ENCODE results near the gene PFAS.
"Not testable (repeated sequence)": the region's sequence is repeated elsewhere in the genome, so short reads cannot be mapped to it uniquely, and the experiment has no call there.

PFAS gene

GRCh38 chr17:8234361-8235270, 14.5 kb upstream of the PFAS start:
- H3K4me3 ChIP-seq (ENCODE audit: low read length) = no peak overlapping the region
- DNase-seq (ENCODE audit: low read depth) = no peak
- H3K27me3 ChIP-seq (replicated peaks; ENCODE audit: control insufficient read depth, insufficient read depth, low read length) = no peaks in the 10 kb centered on the region
- no peaks in the 10 kb centered on the region for H3K9me3 ChIP-seq (ENCODE audit: control insufficient read depth, low read length)
- no peaks in the 10 kb centered on the region for H3K4me1 ChIP-seq (ENCODE audit: control insufficient read depth, insufficient read depth, low read length)
- H3K9ac ChIP-seq (ENCODE audit: low read length) = no peak overlapping the region
- peaks cover 68% of the 10 kb centered on the region for H3K36me3 ChIP-seq (ENCODE audit: control insufficient read depth, insufficient read depth, low read length, severe bottlenecking)

- no peak for DNase-seq (ENCODE audit: low read depth)
- H3K9me3 ChIP-seq (ENCODE audit: control insufficient read depth, low read length) = no peaks in the 10 kb centered on the region
- H3K27me3 ChIP-seq (replicated peaks; ENCODE audit: control insufficient read depth, insufficient read depth, low read length) = no peaks in the 10 kb centered on the region
- no peaks in the 10 kb centered on the region for H3K4me1 ChIP-seq (ENCODE audit: control insufficient read depth, insufficient read depth, low read length)
- no peak overlapping the region for H3K4me3 ChIP-seq (ENCODE audit: low read length)
- H3K36me3 ChIP-seq (ENCODE audit: control insufficient read depth, insufficient read depth, low read length, severe bottlenecking) = peaks cover 58% of the 10 kb centered on the region
- no peak overlapping the region for H3K9ac ChIP-seq (ENCODE audit: low read length)
These were observed 13.4 kb upstream of the PFAS start for GRCh38 chr17:8235676-8236075.

GRCh38 chr17:8237175-8237574, 11.9 kb upstream of the PFAS start:
- no peak overlapping the region for H3K4me3 ChIP-seq (ENCODE audit: low read length)
- H3K27me3 ChIP-seq (replicated peaks; ENCODE audit: control insufficient read depth, insufficient read depth, low read length) = no peaks in the 10 kb centered on the region
- peaks cover 46% of the 10 kb centered on the region for H3K36me3 ChIP-seq (ENCODE audit: control insufficient read depth, insufficient read depth, low read length, severe bottlenecking)
- H3K9ac ChIP-seq (ENCODE audit: low read length) = no peak overlapping the region
- H3K9me3 ChIP-seq (ENCODE audit: control insufficient read depth, low read length) = no peaks in the 10 kb centered on the region
- no peaks in the 10 kb centered on the region for H3K4me1 ChIP-seq (ENCODE audit: control insufficient read depth, insufficient read depth, low read length)
- DNase-seq (ENCODE audit: low read depth) = no peak

- no peak overlapping the region for H3K4me3 ChIP-seq (ENCODE audit: low read length)
- no peaks in the 10 kb centered on the region for H3K4me1 ChIP-seq (ENCODE audit: control insufficient read depth, insufficient read depth, low read length)
- no peaks in the 10 kb centered on the region for H3K9me3 ChIP-seq (ENCODE audit: control insufficient read depth, low read length)
- H3K9ac ChIP-seq (ENCODE audit: low read length) = no peak overlapping the region
- H3K27me3 ChIP-seq (replicated peaks; ENCODE audit: control insufficient read depth, insufficient read depth, low read length) = no peaks in the 10 kb centered on the region
- H3K36me3 ChIP-seq (ENCODE audit: control insufficient read depth, insufficient read depth, low read length, severe bottlenecking) = peaks cover 41% of the 10 kb centered on the region
- DNase-seq (ENCODE audit: low read depth) = no peak
These were observed 11.2 kb upstream of the PFAS start for GRCh38 chr17:8237886-8238285.

- H3K4me3 ChIP-seq (ENCODE audit: low read length) = no peak overlapping the region
- H3K27me3 ChIP-seq (replicated peaks; ENCODE audit: control insufficient read depth, insufficient read depth, low read length) = no peaks in the 10 kb centered on the region
- DNase-seq (ENCODE audit: low read depth) = no peak
- no peaks in the 10 kb centered on the region for H3K4me1 ChIP-seq (ENCODE audit: control insufficient read depth, insufficient read depth, low read length)
- no peaks in the 10 kb centered on the region for H3K9me3 ChIP-seq (ENCODE audit: control insufficient read depth, low read length)
- no peak overlapping the region for H3K9ac ChIP-seq (ENCODE audit: low read length)
- no peaks in the 10 kb centered on the region for H3K36me3 ChIP-seq (ENCODE audit: control insufficient read depth, insufficient read depth, low read length, severe bottlenecking)
These were observed 5.3 kb upstream of the PFAS start for GRCh38 chr17:8243827-8244226.

GRCh38 chr17:8244768-8245167, 4.3 kb upstream of the PFAS start:
- no peaks in the 10 kb centered on the region for H3K27me3 ChIP-seq (replicated peaks; ENCODE audit: control insufficient read depth, insufficient read depth, low read length)
- H3K36me3 ChIP-seq (ENCODE audit: control insufficient read depth, insufficient read depth, low read length, severe bottlenecking) = no peaks in the 10 kb centered on the region
- H3K9ac ChIP-seq (ENCODE audit: low read length) = no peak overlapping the region
- peaks cover 4% of the 10 kb centered on the region for H3K4me1 ChIP-seq (ENCODE audit: control insufficient read depth, insufficient read depth, low read length)
- H3K4me3 ChIP-seq (ENCODE audit: low read length) = no peak overlapping the region
- no peaks in the 10 kb centered on the region for H3K9me3 ChIP-seq (ENCODE audit: control insufficient read depth, low read length)
- DNase-seq (ENCODE audit: low read depth) = no peak

- H3K4me3 ChIP-seq (ENCODE audit: low read length) = peak overlapping the region; percentile 94
- H3K9me3 ChIP-seq (ENCODE audit: control insufficient read depth, low read length) = no peaks in the 10 kb centered on the region
- peak overlapping the region; percentile 87 for H3K9ac ChIP-seq (ENCODE audit: low read length)
- peaks cover 9% of the 10 kb centered on the region for H3K36me3 ChIP-seq (ENCODE audit: control insufficient read depth, insufficient read depth, low read length, severe bottlenecking)
- no peaks in the 10 kb centered on the region for H3K27me3 ChIP-seq (replicated peaks; ENCODE audit: control insufficient read depth, insufficient read depth, low read length)
- H3K4me1 ChIP-seq (ENCODE audit: control insufficient read depth, insufficient read depth, low read length) = peaks cover 8% of the 10 kb centered on the region
- DNase-seq (ENCODE audit: low read depth) = no peak
These were observed 772 bp downstream of the PFAS start for GRCh38 chr17:8249621-8250500.

- not testable (repeated sequence) for DNase-seq (ENCODE audit: low read depth); H3K9me3 ChIP-seq (ENCODE audit: control insufficient read depth, low read length); H3K9ac ChIP-seq (ENCODE audit: low read length); H3K27me3 ChIP-seq (replicated peaks; ENCODE audit: control insufficient read depth, insufficient read depth, low read length); H3K4me1 ChIP-seq (ENCODE audit: control insufficient read depth, insufficient read depth, low read length); H3K4me3 ChIP-seq (ENCODE audit: low read length)
- peaks cover 24% of the 10 kb centered on the region for H3K36me3 ChIP-seq (ENCODE audit: control insufficient read depth, insufficient read depth, low read length, severe bottlenecking)
These were observed 2.3 kb downstream of the PFAS start for GRCh38 chr17:8251411-8251810.

GRCh38 chr17:8253801-8254200, 4.7 kb downstream of the PFAS start:
- no peak overlapping the region for H3K9ac ChIP-seq (ENCODE audit: low read length)
- H3K4me3 ChIP-seq (ENCODE audit: low read length) = no peak overlapping the region
- peaks cover 41% of the 10 kb centered on the region for H3K36me3 ChIP-seq (ENCODE audit: control insufficient read depth, insufficient read depth, low read length, severe bottlenecking)
- H3K4me1 ChIP-seq (ENCODE audit: control insufficient read depth, insufficient read depth, low read length) = peaks cover 8% of the 10 kb centered on the region
- peak; percentile 25 for DNase-seq (ENCODE audit: low read depth)
- H3K27me3 ChIP-seq (replicated peaks; ENCODE audit: control insufficient read depth, insufficient read depth, low read length) = no peaks in the 10 kb centered on the region
- no peaks in the 10 kb centered on the region for H3K9me3 ChIP-seq (ENCODE audit: control insufficient read depth, low read length)

GRCh38 chr17:8254881-8255280, 5.8 kb downstream of the PFAS start:
- peaks cover 2% of the 10 kb centered on the region for H3K4me1 ChIP-seq (ENCODE audit: control insufficient read depth, insufficient read depth, low read length)
- no peaks in the 10 kb centered on the region for H3K9me3 ChIP-seq (ENCODE audit: control insufficient read depth, low read length)
- no peaks in the 10 kb centered on the region for H3K27me3 ChIP-seq (replicated peaks; ENCODE audit: control insufficient read depth, insufficient read depth, low read length)
- DNase-seq (ENCODE audit: low read depth) = no peak
- no peak overlapping the region for H3K9ac ChIP-seq (ENCODE audit: low read length)
- no peak overlapping the region for H3K4me3 ChIP-seq (ENCODE audit: low read length)
- peaks cover 45% of the 10 kb centered on the region for H3K36me3 ChIP-seq (ENCODE audit: control insufficient read depth, insufficient read depth, low read length, severe bottlenecking)

GRCh38 chr17:8255499-8255898, 6.4 kb downstream of the PFAS start:
- peaks cover 52% of the 10 kb centered on the region for H3K36me3 ChIP-seq (ENCODE audit: control insufficient read depth, insufficient read depth, low read length, severe bottlenecking)
- no peak for DNase-seq (ENCODE audit: low read depth)
- no peaks in the 10 kb centered on the region for H3K4me1 ChIP-seq (ENCODE audit: control insufficient read depth, insufficient read depth, low read length)
- no peak overlapping the region for H3K9ac ChIP-seq (ENCODE audit: low read length)
- H3K9me3 ChIP-seq (ENCODE audit: control insufficient read depth, low read length) = no peaks in the 10 kb centered on the region
- no peaks in the 10 kb centered on the region for H3K27me3 ChIP-seq (replicated peaks; ENCODE audit: control insufficient read depth, insufficient read depth, low read length)
- no peak overlapping the region for H3K4me3 ChIP-seq (ENCODE audit: low read length)

All from adipocyte (in vitro differentiated cells).